ENCODE data around the gene DNAH17. TPM values are rescaled to one million over a fixed set of nuclear protein-coding genes. Genes with fewer than 3 reads are reported as not detected.

DNAH17 gene
- total RNA-seq, 1 donor from 2014 or later = not detected

GRCh38 chr17:78550464-78550863 is 26.7 kb downstream of the DNAH17 start:
- intact Hi-C loops (cut with micrococcal nuclease) = no loop called here

- intact Hi-C loops (cut with micrococcal nuclease) = no loop called here
Measured at GRCh38 chr17:78548725-78549124, 28.5 kb downstream of the DNAH17 start.

- intact Hi-C loops (cut with micrococcal nuclease) = no loop called here
Measured at GRCh38 chr17:78547035-78547434, 30.2 kb downstream of the DNAH17 start.

- intact Hi-C loops (cut with micrococcal nuclease) = no loop called here
Measured at GRCh38 chr17:78546476-78546875, 30.7 kb downstream of the DNAH17 start.

GRCh38 chr17:78544881-78545755 is 32.1 kb downstream of the DNAH17 start:
- intact Hi-C loops (cut with micrococcal nuclease) = no loop called here

- intact Hi-C loops (cut with micrococcal nuclease) = no loop called here
Measured at GRCh38 chr17:78541488-78542206, 35.5 kb downstream of the DNAH17 start.

- intact Hi-C loops (cut with micrococcal nuclease) = no loop called here
Measured at GRCh38 chr17:78539781-78540180, 37.4 kb downstream of the DNAH17 start.

- intact Hi-C loops (cut with micrococcal nuclease) = no loop called here
Measured at GRCh38 chr17:78538033-78538776, 39.0 kb downstream of the DNAH17 start.

GRCh38 chr17:78537217-78537860 is 39.9 kb downstream of the DNAH17 start:
- intact Hi-C loops (cut with micrococcal nuclease) = no loop called here

- intact Hi-C loops (cut with micrococcal nuclease) = no loop called here
Measured at GRCh38 chr17:78535273-78536197, 41.7 kb downstream of the DNAH17 start.

GRCh38 chr17:78534492-78535272 is 42.5 kb downstream of the DNAH17 start:
- intact Hi-C loops (cut with micrococcal nuclease) = no loop called here

GRCh38 chr17:78532922-78533640 is 44.1 kb downstream of the DNAH17 start:
- intact Hi-C loops (cut with micrococcal nuclease) = no loop called here

- intact Hi-C loops (cut with micrococcal nuclease) = no loop called here
Measured at GRCh38 chr17:78532311-78532710, 44.9 kb downstream of the DNAH17 start.

- intact Hi-C loops (cut with micrococcal nuclease) = no loop called here
Measured at GRCh38 chr17:78530675-78531074, 46.5 kb downstream of the DNAH17 start.

GRCh38 chr17:78529871-78530670 is 47.1 kb downstream of the DNAH17 start:
- intact Hi-C loops (cut with micrococcal nuclease) = no loop called here

GRCh38 chr17:78529251-78529650 is 47.9 kb downstream of the DNAH17 start:
- intact Hi-C loops (cut with micrococcal nuclease) = no loop called here

- intact Hi-C loops (cut with micrococcal nuclease) = no loop called here
Measured at GRCh38 chr17:78528541-78528940, 48.7 kb downstream of the DNAH17 start.

GRCh38 chr17:78527345-78527744 is 49.9 kb downstream of the DNAH17 start:
- intact Hi-C loops (cut with micrococcal nuclease) = no loop called here

All from T-helper 2 cell treated with Interferon-gamma antibody and Interleukin-4, amounts not matched to agents 100 ng/mL and 5 ng/mL, for 36 hours (primary cell).